Prostate gland (tissue), 2 donors: ENCODE results near the gene LARP4B. TPM values are rescaled to one million over a fixed set of nuclear protein-coding genes. Genes with fewer than 3 reads are reported as not detected.

ENCODE experiments used
- DNase-seq: peaks from one replicate; pipeline ENCODE4 v3.0.0-alpha.2; 2019; ENCODE audit warnings: low spot score
- H3K27ac ChIP-seq, 2 donors: fragments of 200-600 bp; sonication (generic); 2 replicates each; pipeline ENCODE4 v1.5.1; 2017 to 2019
- H3K27me3 ChIP-seq: fragments of 200-600 bp; sonication (generic); replicated peaks from 2 replicates; pipeline ENCODE4 v1.5.1; 2019; ENCODE audit not compliant: insufficient read depth
- H3K36me3 ChIP-seq, 2 donors: fragments of 200-600 bp; sonication (generic); 1 replicate in 1 of 2; 2 replicates in 1 of 2; pipeline versions ENCODE4 v1.5.1 to v1.8.1; 2017 to 2019
- H3K4me1 ChIP-seq: fragments of 200-600 bp; sonication (generic); replicated peaks from 2 replicates; pipeline ENCODE4 v1.5.1; 2019
- H3K4me3 ChIP-seq, 2 donors: fragments of 200-600 bp; sonication (generic); 2 replicates each; pipeline ENCODE4 v1.5.1; 2017 to 2019
- H3K9me3 ChIP-seq: fragments of 200-600 bp; sonication (generic); 2 replicates; pipeline ENCODE4 v1.5.1; 2017
- POLR2A ChIP-seq: fragments of 450-650 bp; IDR thresholded peaks from one replicate; pipeline ENCODE4 v1.6.1; 2016; ENCODE audit warnings: antibody characterized with exemption, mild to moderate bottlenecking
- POLR2AphosphoS5 ChIP-seq: sonication (generic); formaldehyde crosslinking; IDR thresholded peaks from one replicate; pipeline ENCODE4 v1.6.1; 2017; ENCODE audit warnings: antibody characterized with exemption
- WGBS: methylation state at CpG from one replicate; pipeline ENCODE4 v1.1.5; 2018; 5-methylcytosine and 5-hydroxymethylcytosine counted together
- intact Hi-C: fragments of 100-400 bp; cut with DNase I; formaldehyde crosslinking; loops from one replicate; pipeline ENCODE4 v1.14.2; 2022
- total RNA-seq, 2 donors: library from RNA; depleted of rRNA; stranded (reverse); fragments of >200 nt; gene quantifications; one replicate each; pipeline ENCODE4 v1.1.0, GENCODE V29; 2016
- TF ChIP-seq, protein P1 (sequence below), 4 experiments: fragments of 200-600 bp in 2 of 4; fragments of 450-650 bp in 2 of 4; sonication (generic) in 2 of 4; IDR thresholded peaks; 1 replicate in 3 of 4; 2 replicates in 1 of 4; pipeline ENCODE4 v1.5.1; 2016 to 2019; ENCODE audit warnings: antibody characterized with exemption in 4 of 4, mild to moderate bottlenecking in 2 of 4, moderate library complexity in 2 of 4

LARP4B gene
- total RNA-seq, 2 donors from 2014 or later, result 51.9 to 95.4 TPM

DNA sequence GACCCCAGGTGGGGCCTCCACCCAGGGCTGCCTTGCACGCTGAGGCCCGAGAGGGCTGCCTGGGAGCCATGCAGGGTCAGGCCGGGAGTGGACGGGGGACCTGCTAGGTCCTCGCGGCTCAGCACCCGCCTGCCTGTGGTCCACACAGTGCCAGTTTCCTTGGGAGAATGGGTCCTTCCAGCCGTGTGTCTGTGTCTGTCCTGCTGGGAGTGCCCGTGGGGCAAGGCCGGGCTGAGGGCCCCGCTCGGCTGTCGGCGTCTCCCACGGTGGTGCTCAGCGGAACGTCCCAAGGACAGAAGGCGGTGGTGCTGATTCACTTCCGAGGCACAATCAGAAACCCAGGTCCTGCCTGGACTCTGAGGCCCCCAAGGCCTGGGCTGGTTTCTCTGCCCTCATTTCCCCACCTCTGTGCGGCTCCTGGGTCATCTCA, 33.5 kb upstream of the LARP4B start:
- H3K27ac ChIP-seq, result no peak overlapping the region
- H3K4me3 ChIP-seq, result no peak overlapping the region
- intact Hi-C loops, result no loop called here
- no peaks in the 10 kb centered on the region for H3K27me3 ChIP-seq
- TF ChIP-seq POLR2A (no peak), POLR2AphosphoS5 (no peak)
- TF ChIP-seq, protein P1, sequence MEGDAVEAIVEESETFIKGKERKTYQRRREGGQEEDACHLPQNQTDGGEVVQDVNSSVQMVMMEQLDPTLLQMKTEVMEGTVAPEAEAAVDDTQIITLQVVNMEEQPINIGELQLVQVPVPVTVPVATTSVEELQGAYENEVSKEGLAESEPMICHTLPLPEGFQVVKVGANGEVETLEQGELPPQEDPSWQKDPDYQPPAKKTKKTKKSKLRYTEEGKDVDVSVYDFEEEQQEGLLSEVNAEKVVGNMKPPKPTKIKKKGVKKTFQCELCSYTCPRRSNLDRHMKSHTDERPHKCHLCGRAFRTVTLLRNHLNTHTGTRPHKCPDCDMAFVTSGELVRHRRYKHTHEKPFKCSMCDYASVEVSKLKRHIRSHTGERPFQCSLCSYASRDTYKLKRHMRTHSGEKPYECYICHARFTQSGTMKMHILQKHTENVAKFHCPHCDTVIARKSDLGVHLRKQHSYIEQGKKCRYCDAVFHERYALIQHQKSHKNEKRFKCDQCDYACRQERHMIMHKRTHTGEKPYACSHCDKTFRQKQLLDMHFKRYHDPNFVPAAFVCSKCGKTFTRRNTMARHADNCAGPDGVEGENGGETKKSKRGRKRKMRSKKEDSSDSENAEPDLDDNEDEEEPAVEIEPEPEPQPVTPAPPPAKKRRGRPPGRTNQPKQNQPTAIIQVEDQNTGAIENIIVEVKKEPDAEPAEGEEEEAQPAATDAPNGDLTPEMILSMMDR (IDR thresholded peaks at IDR 0.05), result no peak
- WGBS, result 92% methylated on average over 16 of the region's 20 CpGs
- H3K9me3 ChIP-seq, result no peaks in the 10 kb centered on the region
- H3K36me3 ChIP-seq, result no peaks in the 10 kb centered on the region
- DNase-seq, result no peak
- H3K4me1 ChIP-seq, result no peaks in the 10 kb centered on the region

GRCh38 chr10:964321-964987, 32.9 kb upstream of the LARP4B start:
- no peaks in the 10 kb centered on the region for H3K9me3 ChIP-seq
- H3K27ac ChIP-seq, result no peak overlapping the region
- TF ChIP-seq POLR2AphosphoS5 (no peak), POLR2A (no peak)
- TF ChIP-seq, protein P1 (IDR thresholded peaks at IDR 0.05), result no peak
- no peaks in the 10 kb centered on the region for H3K36me3 ChIP-seq
- H3K4me1 ChIP-seq, result no peaks in the 10 kb centered on the region
- H3K27me3 ChIP-seq, result no peaks in the 10 kb centered on the region
- H3K4me3 ChIP-seq, result no peak overlapping the region
- WGBS, result 72% methylated on average over 15 of the region's 15 CpGs
- intact Hi-C loops, result no loop called here
- no peak for DNase-seq

DNA sequence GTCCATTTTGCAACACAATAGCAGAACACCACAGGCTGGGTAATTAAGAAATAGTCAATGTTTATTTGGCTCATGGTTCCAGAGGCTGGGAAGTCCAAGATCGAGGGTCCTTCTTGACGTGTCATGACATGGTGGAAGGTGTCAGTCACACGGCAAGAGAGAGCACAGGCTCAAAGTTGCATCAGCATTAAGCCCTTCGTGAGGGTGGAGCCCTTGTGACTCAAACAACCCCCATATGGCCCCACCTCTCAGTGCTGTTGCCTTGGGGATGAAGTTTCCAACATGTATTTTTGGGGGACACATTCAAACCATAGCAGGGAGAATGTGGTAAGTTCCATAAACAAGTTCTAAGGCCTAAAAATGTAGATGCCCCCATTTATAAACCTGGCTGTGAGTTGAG, 32.1 kb upstream of the LARP4B start:
- intact Hi-C loops, result no loop called here
- TF ChIP-seq POLR2AphosphoS5 (no peak), POLR2A (no peak)
- TF ChIP-seq, protein P1 (IDR thresholded peaks at IDR 0.05), result no peak
- Histone ChIP-seq H3K9me3 (no peaks in the 10 kb centered on the region), H3K4me1 (no peaks in the 10 kb centered on the region), H3K36me3 (no peaks in the 10 kb centered on the region), H3K4me3 (no peak overlapping the region), H3K27ac (no peak overlapping the region), H3K27me3 (no peaks in the 10 kb centered on the region)
- DNase-seq, result no peak
- WGBS, result 82% methylated on average over 4 of the region's 4 CpGs

- Histone ChIP-seq H3K36me3 (no peaks in the 10 kb centered on the region), H3K27me3 (no peaks in the 10 kb centered on the region), H3K4me3 (no peak overlapping the region), H3K4me1 (no peaks in the 10 kb centered on the region), H3K9me3 (no peaks in the 10 kb centered on the region), H3K27ac (no peak overlapping the region)
- WGBS, result 88% methylated on average over 5 of the region's 5 CpGs
- no peak for DNase-seq
- TF ChIP-seq POLR2A, result no peak
- no peak for TF ChIP-seq POLR2AphosphoS5
- TF ChIP-seq, protein P1 (IDR thresholded peaks at IDR 0.05), result no peak
- intact Hi-C loops, result no loop called here
Measured at GRCh38 chr10:963186-963585, 31.7 kb upstream of the LARP4B start.

GRCh38 chr10:962342-962741, 30.8 kb upstream of the LARP4B start:
- intact Hi-C loops, result no loop called here
- H3K27ac ChIP-seq, result no peak overlapping the region

More at GRCh38 chr10:962342-962741, 30.8 kb upstream of the LARP4B start:
- Histone ChIP-seq H3K4me1 (no peaks in the 10 kb centered on the region), H3K36me3 (no peaks in the 10 kb centered on the region), H3K9me3 (no peaks in the 10 kb centered on the region), H3K4me3 (no peak overlapping the region), H3K27me3 (no peaks in the 10 kb centered on the region)
- 91% methylated on average over 3 of the region's 3 CpGs for WGBS
- no peak for TF ChIP-seq POLR2AphosphoS5
- TF ChIP-seq, protein P1 (IDR thresholded peaks at IDR 0.05), result no peak
- no peak for TF ChIP-seq POLR2A
- no peak for DNase-seq
